ENCODE measurements around the gene LRPAP1.

LRPAP1 gene

DNA sequence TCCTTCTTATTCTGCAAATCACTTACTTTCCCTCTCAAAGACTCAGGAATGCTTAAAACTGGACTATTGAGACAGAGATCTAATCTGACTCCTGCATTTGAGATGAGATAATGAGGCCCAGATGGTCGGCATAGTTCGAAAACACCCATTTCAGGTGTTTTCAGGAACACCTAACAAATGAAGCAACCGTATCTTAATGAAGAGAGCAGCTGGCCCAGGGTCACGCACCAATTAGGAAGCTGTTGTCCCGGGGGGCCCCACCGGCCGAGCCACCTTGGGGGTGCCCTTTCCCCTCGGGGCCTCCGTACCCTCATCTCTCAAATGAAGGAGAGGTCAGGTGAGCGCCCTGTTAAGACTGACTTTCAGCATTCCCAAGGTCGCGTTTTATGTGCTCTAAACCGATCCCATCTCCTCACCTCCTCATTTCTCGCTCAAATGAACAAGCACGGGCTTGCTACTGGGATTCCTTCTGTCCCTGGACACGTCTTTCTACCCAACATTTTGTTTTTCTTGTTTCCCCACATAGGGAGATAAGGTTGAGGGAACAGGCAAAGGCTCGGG is 824 bp downstream of the LRPAP1 start:
- Mint-ChIP-seq H3K4me3 (peak overlapping the region; percentile 99 to 100), H3K27ac (peak overlapping the region; percentile 31), H3K4me1 (peaks cover 32 to 58% of the 10 kb centered on the region in 2 donors), H3K27me3 (peaks cover 0 to 15% of the 10 kb centered on the region in 2 donors), H3K36me3 (peaks cover 18 to 23% of the 10 kb centered on the region in 2 donors), H3K9me3 (peaks cover 0 to 4% of the 10 kb centered on the region in 2 donors)
- ATAC-seq (replicated peaks) (no peak), DNase-seq (no peak)

DNA sequence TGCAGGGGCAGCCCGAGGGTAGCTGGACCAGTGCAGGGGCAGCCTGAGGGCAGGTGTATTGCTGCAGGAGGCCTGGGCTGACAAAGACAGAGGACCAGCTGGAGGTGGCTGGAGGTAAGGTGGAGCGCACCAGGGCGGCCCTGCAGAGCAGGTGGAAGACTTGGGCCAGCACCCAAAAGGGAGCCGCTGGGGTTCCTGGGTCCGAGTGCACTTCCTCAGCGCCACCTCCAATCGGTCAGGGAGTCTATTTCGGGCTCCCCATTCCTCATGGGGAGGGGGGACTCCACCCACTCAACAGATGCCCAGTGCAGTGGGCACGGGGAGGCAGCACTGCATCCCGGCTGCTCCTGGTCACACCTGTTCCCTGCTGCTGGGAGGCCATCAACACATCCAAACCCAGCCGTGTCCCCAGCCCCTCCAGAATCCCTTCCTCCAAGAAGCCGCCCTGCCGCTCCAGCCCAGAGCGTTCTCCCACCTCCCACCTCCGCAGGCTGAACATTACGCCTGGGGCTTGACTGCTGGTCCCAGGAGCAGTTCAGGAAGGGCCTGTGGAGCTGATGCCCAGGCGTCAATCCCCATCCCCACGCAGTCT is 1.5 kb downstream of the LRPAP1 start:
- peaks cover 32 to 59% of the 10 kb centered on the region in 2 donors for H3K4me1 Mint-ChIP-seq

DNA sequence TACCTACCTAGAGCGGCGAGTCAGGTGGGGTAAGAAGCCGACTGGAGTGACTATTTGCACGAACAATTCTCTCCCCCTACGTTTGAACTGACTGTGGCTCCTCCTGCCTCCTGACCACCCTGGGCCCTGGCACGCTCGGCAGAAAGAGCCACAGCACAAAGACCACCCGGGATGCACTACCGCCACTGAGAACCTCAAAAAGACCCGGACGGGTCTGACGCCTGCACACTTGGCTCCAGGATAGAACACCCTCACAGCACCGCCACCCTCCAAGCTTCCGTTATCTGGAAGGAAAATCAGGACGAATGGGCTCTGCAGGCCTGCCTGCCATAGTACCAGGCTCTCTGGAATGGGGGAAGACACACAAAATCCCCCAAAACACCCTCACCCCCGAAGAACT is 2.2 kb downstream of the LRPAP1 start:
- DNase-seq (no peak), ATAC-seq (replicated peaks) (no peak)
- Mint-ChIP-seq H3K4me3 (peak overlapping the region in 1 of 2 donors; percentile 99), H3K4me1 (peaks cover 32 to 59% of the 10 kb centered on the region in 2 donors), H3K36me3 (peaks cover 12 to 21% of the 10 kb centered on the region in 2 donors), H3K27ac (no peak overlapping the region), H3K27me3 (peaks cover 0 to 7% of the 10 kb centered on the region in 2 donors), H3K9me3 (no peaks in the 10 kb centered on the region)

More for the DNA sequence above, 1.5 kb downstream of the LRPAP1 start:
- ATAC-seq (replicated peaks) (no peak), DNase-seq (no peak)
- no peak overlapping the region for H3K27ac Mint-ChIP-seq
- peak overlapping the region; percentile 99 to 100 for H3K4me3 Mint-ChIP-seq
- H3K9me3 Mint-ChIP-seq: peaks cover 0 to 4% of the 10 kb centered on the region in 2 donors
- H3K36me3 Mint-ChIP-seq: peaks cover 18 to 23% of the 10 kb centered on the region in 2 donors
- H3K27me3 Mint-ChIP-seq: peaks cover 0 to 14% of the 10 kb centered on the region in 2 donors

DNA sequence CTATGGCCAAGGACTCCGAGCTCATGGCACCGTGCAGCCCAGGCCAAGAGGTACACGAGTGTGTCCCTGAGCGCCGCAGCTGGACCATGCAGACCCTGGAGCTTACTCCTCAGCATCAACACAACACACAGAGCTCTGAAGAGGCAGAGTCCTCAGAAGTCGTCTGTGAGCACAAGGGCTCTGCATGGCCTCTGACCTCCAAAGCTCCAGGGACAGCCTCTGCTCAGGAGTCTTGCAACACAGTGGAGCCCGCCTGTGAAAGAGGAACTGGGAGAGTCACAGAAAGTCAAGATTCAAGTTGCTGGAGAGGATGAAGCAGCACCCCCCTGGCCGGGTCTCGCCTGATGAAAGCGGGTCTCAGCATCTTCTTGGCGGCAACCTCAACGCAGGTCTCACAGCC is 2.9 kb downstream of the LRPAP1 start:
- Mint-ChIP-seq H3K27ac (no peak overlapping the region), H3K9me3 (no peaks in the 10 kb centered on the region), H3K36me3 (peaks cover 12 to 27% of the 10 kb centered on the region in 2 donors), H3K27me3 (peaks cover 0 to under 1% of the 10 kb centered on the region in 2 donors), H3K4me1 (peaks cover 34 to 59% of the 10 kb centered on the region in 2 donors), H3K4me3 (peak overlapping the region in 1 of 2 donors; percentile 46)
- ATAC-seq (replicated peaks) (peak; percentile 78 to 81), DNase-seq (peak; percentile 57)

DNA sequence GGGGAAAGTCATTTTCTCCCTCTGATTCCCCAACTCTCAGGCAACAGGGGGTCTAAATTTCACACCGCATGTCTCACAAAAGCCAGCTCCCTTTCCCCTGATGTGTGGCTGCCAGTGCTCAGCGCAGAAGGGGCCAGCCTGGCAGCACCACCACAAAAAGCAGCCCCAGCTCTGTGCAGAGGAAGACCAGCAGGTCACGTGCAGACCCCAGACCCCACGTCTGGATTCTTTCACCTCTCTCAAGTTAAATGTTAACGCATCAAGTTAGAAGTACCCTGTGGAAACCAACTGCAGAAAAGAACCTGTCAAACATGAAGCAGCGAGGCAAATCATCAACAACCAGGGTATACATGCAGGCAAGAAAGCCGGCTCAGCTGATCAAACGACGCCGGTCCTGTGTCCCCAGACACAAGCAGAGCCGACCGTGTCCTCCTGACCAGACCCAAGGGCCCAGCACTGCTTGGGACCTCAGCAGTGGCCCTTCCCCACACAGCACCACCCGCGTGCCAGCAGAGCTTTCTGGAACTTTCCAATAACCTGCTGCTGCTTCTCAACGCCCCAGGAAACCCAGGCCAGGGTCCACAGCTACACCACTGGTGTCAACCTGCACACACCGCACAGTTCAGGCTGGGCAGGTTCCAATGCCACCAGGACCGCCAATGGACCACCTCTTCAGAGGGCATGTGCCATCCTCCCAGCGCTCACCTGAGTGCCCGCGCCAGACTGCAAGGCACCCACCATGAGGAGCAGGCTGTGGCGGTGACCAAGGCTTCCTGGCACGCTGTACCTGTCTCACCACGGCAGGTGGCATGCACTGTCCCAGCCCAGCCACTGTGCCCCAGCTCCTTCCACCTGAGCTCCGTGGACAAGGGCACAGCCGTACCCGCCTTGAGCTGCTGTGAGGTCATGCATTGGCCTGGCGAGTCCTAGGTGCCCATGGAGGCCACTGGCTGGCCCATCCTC is 4.0 kb downstream of the LRPAP1 start:
- Mint-ChIP-seq H3K36me3 (peaks cover 22 to 32% of the 10 kb centered on the region in 2 donors), H3K4me3 (no peak overlapping the region), H3K27me3 (no peaks in the 10 kb centered on the region), H3K9me3 (no peaks in the 10 kb centered on the region), H3K27ac (no peak overlapping the region), H3K4me1 (peaks cover 32 to 58% of the 10 kb centered on the region in 2 donors)
- ATAC-seq (replicated peaks): no peak
- DNase-seq: no peak

DNA sequence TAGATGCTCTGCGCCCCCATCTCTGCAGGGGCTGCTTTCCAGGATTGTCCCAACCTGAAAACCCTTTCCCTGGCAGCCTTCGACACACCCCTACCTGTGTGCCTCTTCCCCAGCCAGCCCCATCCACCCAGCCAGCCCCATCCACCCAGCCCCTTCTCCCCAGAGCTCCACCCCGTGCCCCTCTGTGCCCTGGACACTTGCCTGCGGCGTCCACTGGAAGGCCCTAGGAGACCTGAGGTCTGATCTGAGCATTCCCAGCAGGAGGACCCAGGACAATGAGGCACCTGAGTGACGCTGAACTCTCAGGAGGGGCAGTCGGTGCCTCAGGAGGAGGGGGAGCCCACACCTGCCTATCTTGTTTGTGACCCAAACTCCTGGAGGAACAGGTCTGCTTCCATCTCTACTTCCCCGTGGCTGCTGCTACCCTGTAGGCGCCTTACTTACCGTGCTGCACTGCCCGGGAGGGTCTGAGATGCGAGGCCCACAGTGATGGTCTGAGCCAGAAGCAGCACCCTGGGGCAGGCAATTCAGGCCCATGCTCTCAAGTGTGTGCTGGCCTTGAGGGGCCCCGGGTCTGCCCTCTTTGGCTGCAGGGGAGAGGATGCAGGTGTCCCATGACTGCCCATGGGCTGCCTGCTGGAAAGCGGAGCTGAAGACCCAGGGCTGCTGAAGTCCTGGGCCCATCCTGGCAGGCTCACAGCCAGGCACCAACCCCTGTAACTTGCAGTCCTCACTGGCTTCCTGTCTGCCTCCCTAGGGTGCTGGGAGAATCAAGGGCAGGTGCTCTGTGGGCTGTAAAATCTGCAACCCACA is 4.9 kb downstream of the LRPAP1 start:
- Mint-ChIP-seq H3K27me3 (no peaks in the 10 kb centered on the region), H3K4me3 (no peak overlapping the region), H3K9me3 (no peaks in the 10 kb centered on the region), H3K27ac (no peak overlapping the region), H3K4me1 (peaks cover 30 to 51% of the 10 kb centered on the region in 2 donors), H3K36me3 (peaks cover 22 to 37% of the 10 kb centered on the region in 2 donors)
- DNase-seq: no peak
- ATAC-seq (replicated peaks): no peak

DNA sequence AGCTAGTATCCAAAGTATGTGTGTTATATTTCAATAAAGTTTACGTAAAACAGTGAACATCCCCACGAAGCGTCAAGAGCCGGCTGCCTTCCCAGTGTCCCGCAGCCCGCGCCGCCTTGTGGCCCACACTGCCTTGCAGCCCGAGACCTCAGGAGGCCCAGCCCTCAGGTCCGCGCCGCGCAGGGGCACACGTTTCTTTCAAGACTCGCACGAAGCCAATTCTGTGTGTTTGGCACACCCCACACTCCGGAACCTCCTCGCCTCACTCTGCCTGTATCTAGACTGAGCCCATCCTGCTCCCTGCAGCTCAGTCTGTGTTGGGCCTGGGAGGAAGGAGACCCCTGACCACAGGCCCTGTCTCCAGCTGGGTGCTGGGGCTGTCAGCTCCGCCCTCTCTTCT is 5.8 kb downstream of the LRPAP1 start:
- Mint-ChIP-seq H3K27ac (no peak overlapping the region), H3K9me3 (no peaks in the 10 kb centered on the region), H3K4me3 (no peak overlapping the region), H3K4me1 (peaks cover 26 to 42% of the 10 kb centered on the region in 2 donors), H3K36me3 (peaks cover 23 to 37% of the 10 kb centered on the region in 2 donors), H3K27me3 (no peaks in the 10 kb centered on the region)
- no peak for ATAC-seq (replicated peaks)
- DNase-seq: no peak

DNA sequence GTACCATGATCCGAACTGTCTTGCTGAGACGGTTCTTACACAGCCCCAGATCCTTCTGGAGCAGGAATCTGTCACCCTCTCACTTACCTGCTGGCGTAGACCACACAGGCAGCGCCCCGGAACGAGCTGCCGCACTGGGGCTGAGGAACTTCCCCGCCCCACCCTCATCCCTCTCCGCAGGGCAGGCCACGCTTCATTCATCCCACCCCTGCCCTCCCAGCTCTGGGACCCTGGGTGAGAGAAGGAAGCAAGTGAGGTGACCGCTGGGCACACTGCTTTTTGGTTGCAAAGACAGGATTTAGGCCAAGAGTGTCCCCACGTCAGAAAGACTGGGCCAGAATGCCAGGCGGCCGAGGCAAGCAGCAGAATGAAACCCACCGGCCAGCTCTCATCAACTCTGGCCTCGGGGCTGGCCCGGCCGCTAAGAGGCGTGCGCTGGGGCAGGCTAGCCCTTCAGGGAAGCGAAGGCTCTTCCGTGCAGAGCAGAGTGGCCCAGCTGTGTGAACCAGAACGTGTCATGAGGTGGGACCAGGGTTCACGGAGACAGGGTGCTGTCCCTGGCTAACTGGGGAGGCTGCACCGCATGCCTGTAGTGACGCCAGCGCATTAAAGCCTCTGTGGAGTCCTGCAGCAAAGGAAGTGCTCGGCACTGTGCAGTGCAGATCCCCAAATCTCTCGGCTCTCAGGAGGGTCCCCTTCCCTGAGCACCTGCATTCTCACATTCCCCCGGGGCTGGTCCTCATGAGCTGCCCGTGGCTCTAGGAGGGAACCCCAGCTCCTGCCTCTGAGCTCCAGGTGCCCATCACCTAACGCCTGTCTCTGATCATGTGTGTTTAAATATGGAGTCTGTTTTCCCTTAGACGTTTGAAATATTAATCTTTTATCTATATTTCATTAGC is 6.4 kb downstream of the LRPAP1 start:
- H3K27ac Mint-ChIP-seq: no peak overlapping the region
- no peak for DNase-seq
- peaks cover 22 to 36% of the 10 kb centered on the region in 2 donors for H3K4me1 Mint-ChIP-seq
- no peaks in the 10 kb centered on the region for H3K27me3 Mint-ChIP-seq
- H3K4me3 Mint-ChIP-seq: no peak overlapping the region
- H3K36me3 Mint-ChIP-seq: peaks cover 26 to 40% of the 10 kb centered on the region in 2 donors
- H3K9me3 Mint-ChIP-seq: no peaks in the 10 kb centered on the region
- no peak for ATAC-seq (replicated peaks)

DNA sequence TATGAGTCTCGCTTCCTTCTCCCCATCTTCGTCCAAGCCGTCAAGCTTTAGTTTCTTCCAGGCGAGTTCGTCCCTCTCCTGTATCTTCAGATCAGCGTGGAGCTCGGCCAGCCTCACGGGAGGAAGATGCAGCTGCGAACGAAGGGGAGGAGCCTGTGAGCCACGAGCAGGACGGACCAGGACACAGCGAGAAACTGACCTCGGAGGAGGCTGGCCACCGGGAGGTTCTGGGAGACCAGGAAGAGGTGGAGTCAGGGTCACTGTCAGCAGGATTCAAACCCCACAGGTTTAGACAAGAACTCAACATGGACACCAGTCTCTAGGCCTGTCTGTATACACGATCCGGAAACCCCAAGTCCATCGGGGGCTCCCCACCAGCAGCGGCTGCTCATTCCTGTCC is 7.3 kb downstream of the LRPAP1 start:
- DNase-seq: no peak
- Mint-ChIP-seq H3K27me3 (no peaks in the 10 kb centered on the region), H3K36me3 (peaks cover 30 to 46% of the 10 kb centered on the region in 2 donors), H3K9me3 (no peaks in the 10 kb centered on the region), H3K27ac (no peak overlapping the region), H3K4me1 (peaks cover 15 to 27% of the 10 kb centered on the region in 2 donors), H3K4me3 (no peak overlapping the region)
- ATAC-seq (replicated peaks): no peak

DNA sequence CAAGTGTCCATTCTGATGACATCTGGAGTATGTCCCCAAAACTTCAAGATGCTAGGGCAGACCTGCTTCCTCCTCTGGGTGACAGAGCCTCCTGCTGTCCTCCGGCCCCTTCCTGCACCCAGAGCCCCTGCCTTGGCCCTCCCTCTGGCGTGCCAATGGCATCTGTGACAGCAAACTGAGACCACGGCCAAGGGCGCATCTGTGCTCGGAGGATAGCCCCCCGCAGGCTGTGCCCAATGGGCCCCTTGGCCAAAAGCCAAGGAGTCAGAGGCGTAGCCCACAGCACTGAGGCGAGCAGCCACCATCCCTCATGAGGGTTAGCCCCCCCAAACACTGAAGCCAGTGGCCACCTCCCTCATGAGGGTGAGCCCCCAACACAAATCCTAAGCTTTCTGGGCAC is 7.9 kb downstream of the LRPAP1 start:
- ATAC-seq (replicated peaks): no peak
- Mint-ChIP-seq H3K27ac (no peak overlapping the region), H3K36me3 (peaks cover 35 to 49% of the 10 kb centered on the region in 2 donors), H3K27me3 (no peaks in the 10 kb centered on the region), H3K4me1 (peaks cover 10 to 21% of the 10 kb centered on the region in 2 donors), H3K9me3 (no peaks in the 10 kb centered on the region), H3K4me3 (no peak overlapping the region)
- DNase-seq: no peak

DNA sequence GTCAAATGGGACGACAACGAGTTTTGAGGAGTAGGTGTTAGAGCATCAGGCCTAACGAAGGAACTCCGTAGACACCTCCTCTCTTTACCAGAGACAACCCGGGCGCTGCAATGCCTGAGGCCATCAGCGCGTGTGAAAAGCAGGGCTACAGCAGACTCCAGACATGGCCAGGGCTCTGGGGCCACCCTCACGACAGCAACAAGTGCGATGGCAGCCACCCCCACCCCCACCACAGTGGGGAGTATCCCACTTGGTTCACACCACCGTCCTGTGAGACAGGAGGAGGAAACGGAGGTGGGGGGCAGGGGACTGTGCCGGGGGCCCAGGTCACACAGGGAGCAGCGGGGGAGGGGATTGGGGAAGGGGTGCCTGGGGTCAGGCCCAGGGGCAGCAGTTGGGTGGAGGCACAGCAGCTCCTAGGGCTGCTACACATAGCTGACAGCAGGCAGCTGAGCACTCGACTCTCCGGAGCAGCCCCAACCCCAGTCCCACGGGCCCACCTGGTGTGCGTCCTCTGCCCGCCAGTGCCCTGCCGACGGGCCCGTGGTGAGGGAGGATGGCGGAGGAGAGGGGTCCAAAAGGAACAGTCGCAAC is 8.5 kb downstream of the LRPAP1 start:
- no peak overlapping the region for H3K27ac Mint-ChIP-seq
- no peak for DNase-seq

DNA sequence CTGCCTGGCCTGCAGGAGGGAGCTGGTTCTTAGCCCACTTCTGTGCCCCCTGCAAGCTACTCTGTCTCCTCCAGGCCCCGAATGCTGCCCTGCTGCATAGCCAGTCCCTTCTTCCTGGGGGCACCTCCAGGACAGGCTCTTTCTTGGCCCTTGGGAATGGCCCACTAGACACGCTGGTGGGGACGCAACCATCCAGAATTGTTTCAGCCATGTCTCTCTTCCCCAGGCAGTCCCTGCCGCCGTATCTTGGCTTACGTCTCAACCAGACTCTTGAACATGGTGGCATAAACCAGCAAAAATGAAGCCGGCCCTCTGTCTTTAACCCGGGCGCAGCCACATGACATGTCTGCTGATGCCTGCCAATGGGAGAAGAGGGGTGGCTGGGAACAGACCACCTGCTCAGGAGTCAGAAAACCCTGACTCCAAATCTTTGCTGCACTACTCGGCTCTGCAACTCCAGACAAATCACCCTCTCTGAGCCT is 9.0 kb downstream of the LRPAP1 start:
- Mint-ChIP-seq H3K27me3 (no peaks in the 10 kb centered on the region), H3K27ac (no peak overlapping the region), H3K4me3 (no peak overlapping the region), H3K36me3 (peaks cover 33 to 45% of the 10 kb centered on the region in 2 donors), H3K4me1 (peaks cover 7 to 13% of the 10 kb centered on the region in 2 donors), H3K9me3 (no peaks in the 10 kb centered on the region)
- DNase-seq (no peak), ATAC-seq (replicated peaks) (no peak)

More for the DNA sequence above, 8.5 kb downstream of the LRPAP1 start:
- Mint-ChIP-seq H3K27me3 (no peaks in the 10 kb centered on the region), H3K9me3 (no peaks in the 10 kb centered on the region), H3K4me1 (peaks cover 7 to 17% of the 10 kb centered on the region in 2 donors), H3K4me3 (no peak overlapping the region), H3K36me3 (peaks cover 33 to 47% of the 10 kb centered on the region in 2 donors)
- no peak for ATAC-seq (replicated peaks)
